Embryonic facial prominence (tissue), 1 donor: ENCODE results near the gene COL7A1.

ENCODE experiments used
- DNase-seq: peaks from one replicate; pipeline ENCODE4 v3.0.0-alpha.2; 2016; ENCODE audit errors: extremely low spot score

The COL7A1 gene

DNA sequence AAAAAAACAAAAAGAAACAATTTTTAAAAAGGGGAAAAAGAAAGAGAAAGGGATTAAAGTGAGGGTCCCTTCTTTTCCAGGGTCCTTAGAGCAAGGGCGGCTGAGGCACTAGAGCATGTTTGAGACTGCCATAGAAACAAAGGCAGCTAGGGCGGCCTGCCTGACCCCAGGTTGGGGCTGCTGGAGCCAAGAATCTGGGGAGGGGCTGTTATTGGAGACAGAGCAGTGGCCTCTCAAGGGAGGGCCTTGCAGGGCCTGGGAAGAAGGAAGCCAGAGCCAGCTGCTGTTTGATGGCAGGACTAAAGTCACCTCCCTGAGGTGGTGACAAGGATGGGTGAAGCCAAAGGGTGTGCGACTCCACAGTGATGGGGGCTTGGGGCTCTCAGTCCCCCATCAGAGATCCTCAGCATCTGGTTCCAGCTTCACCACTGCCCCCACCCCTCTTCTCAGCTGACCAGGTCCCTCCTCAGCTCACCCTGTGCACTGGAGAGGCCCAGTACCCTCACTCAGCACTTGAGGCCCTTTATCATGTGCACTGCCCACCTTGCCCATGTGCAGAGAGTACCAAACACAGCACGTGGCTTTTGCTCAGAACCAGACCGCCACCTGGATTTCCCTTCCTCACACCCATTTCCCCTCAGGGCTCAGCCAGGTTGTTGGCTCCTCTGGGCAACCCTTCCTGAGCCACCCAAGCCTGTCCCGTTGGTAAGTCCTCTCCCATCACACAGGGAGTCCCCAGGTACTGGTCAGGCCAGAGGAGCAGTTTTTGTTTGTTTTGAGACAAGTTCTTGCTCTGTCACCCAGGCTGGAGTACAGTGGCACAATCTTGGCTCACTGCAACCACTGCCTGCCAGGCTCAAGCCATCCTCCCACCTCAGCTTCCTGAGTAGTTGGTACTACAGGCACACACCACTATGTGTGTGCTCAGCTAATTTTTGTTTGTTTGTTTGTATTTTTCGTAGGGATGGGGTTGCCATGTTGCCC is 24.7 kb upstream of the COL7A1 start:
- no peak for DNase-seq

DNA sequence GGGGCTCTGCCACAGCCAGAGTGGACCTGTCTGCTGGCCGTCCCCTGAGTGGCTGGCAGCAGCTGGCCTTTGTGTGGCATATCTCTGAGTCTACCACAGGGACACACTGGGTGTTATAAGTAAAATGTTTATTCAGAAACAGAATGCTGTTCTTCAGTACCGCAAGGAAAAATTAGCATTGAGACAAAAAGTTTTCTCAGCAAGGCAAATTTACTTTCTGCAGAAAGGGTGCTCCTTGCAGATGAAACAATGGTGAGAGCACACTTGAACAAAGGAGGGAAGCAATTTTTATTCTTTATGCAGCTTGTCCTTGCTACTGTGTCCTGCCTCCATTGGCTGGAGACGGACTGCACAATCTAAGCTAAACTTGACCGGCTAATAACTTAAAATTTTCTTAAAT is 22.4 kb upstream of the COL7A1 start:
- DNase-seq = no peak

DNA sequence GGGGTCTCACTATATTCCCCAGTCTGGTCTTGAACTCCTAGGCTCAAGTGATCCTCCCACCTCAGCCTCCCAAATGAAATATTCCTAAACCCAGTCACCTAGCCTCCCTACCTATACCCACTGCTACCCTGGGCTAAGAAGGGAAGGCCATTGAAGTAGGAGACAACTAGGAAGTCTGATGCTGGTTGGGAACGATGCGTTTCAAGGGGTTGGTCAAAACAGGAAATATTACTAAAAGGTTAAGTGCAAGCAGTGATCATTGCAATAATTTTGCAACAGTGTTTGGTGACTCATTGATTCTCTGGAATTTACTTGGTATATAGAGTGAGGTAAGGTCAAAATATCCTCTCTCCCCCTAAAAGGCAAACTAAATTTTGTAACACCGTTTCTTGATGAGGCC is 18.9 kb upstream of the COL7A1 start:
- no peak for DNase-seq

DNA sequence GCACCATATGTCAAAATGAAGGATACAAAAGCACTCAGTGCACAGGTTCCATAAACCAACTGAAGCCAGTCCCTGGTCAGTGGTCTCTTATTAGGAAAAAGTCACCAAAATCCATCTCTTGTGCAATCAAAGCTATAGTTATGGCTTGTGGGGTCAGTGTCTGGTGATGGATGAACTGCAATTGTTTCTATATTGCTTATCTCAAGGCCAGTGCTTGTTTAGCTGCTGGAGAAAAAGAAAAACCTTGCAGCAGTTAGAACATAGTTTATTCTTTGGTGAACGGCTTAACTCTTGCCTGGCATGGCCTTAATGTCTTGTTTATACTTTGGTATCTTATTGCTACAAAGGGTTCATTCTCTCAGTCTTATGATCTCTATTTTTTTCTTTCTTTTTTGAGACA is 17.2 kb upstream of the COL7A1 start:
- DNase-seq = no peak

DNA sequence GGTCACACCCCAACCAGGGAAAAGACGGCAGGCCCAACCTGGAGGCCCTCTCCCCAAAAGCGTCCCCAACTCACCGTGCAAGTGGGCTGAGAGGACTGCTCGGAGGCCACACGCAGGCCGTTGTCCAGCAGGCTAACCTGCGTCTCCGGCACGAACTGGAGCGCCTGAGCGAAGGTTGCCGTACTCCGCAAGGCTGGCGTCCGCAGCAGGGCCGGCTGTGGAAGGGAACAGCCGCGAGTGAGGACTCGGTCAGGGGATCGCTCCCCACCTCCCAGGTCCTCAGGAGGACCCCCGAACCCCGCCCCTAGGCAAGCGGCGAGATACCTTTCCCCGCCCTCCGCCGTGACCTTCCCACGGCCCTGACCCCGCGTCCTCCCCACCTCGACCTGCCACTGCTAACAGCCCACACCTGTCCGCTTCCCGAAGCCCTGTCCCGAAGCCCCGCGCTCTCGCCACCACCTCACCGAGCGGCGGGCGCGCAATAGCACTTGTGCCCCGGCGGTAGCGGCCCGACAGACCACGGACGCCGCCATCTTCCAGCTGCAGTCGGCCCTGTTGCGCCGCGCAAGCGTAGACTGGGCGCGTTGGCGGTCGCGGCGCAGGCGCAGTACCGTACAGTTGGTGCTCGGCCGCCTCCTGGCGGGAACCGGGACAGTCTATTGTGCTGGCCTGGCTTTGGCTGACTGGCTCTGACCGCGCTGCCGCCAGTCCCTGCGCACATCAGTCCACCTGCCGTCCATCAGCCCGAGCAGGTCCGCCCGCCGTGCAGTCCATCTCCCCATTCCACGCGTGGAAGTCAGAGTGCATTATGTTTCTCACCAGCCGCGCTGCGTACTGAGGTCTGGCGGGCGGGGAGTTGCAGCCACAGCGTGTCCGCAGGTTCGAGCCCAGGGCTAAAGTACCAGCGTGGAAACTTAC is 14.2 kb upstream of the COL7A1 start, which contains the start of gene UQCRC1:
Gene UQCRC1, minus strand, starts transcription at position 559 of the 918 bp plus-strand sequence. Its CDS starts 26 bp downstream, at position 533.
- peak; percentile 89 for DNase-seq

DNA sequence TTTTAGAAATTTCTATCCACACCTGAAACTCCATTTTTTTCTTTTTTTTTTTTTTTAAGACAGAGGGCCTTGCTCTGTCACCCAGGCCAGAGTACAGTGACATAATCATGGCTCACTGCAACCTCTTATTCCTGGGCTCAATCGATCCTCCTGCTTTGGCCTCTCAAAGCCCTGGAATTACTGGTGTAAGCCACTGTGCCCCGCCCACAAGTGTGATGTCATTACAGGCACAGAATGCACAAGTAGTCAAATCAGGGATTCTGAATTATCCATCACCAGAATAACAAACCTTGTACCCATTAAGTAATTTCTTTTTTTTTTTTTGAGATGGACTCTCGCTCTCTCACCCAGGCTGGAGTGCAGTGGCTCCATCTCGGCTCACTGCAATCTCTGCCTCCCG is 12.4 kb upstream of the COL7A1 start:
- DNase-seq = no peak

DNA sequence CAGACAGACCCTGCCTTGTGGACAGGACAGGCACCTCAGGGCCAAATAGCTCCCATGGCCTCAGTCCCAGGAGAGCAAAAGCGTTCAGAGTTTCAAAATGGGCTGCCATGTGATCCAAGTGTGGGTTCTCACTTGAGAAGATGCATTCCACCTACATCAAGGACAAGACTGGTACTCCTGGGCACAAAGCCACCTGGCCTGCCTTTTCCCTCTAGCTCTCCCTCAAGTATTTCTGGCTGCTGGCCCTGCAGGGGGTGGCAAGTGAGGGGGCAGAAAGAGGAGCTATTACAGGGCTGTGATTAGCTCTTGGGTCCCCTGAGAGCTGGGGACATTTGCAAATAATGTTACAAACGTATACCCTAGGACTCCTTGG is 6.5 kb upstream of the COL7A1 start:
- no peak for DNase-seq

DNA sequence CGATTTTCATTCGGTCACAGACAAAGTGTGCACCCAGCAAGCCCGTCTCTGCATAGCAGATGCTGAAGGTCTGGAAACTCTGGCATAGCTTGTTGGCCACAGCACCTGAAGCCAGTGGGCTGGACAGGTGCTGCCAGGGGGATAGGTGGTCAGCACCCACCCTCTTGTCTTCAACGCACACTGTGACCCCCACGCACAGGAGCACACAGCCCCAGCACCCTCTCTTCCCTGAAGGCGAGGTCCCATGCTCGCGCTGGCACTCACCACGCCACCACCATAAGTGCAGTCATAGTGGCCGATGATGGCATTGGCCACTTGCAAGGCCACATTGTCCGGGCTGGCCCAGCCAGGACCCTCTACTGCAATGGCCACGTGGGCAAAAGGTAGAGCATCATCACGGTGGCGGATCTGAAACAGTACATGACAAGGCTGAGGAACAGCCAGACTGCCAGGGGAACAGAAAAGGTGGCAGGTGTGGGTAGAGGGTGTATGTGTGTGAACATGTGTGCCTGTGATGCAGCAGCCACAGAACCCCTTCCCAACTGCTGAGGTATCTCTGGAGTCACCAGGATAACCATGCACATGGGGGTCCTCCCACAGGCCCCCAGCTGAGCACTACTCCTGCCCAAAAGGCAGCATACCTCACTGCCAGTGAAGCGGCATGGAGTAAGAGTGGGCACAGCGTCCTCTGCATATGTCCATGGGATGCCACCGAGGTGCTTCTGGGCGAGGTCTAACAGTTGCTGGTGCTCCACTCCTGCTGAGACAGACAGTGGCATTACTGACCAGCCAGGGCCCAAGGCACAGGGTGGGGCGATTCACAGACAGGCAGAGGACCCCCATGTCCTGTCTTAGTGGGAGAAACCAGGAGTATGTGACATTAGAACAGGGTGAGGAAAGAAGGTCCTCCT is 5.8 kb upstream of the COL7A1 start:
- no peak for DNase-seq

DNA sequence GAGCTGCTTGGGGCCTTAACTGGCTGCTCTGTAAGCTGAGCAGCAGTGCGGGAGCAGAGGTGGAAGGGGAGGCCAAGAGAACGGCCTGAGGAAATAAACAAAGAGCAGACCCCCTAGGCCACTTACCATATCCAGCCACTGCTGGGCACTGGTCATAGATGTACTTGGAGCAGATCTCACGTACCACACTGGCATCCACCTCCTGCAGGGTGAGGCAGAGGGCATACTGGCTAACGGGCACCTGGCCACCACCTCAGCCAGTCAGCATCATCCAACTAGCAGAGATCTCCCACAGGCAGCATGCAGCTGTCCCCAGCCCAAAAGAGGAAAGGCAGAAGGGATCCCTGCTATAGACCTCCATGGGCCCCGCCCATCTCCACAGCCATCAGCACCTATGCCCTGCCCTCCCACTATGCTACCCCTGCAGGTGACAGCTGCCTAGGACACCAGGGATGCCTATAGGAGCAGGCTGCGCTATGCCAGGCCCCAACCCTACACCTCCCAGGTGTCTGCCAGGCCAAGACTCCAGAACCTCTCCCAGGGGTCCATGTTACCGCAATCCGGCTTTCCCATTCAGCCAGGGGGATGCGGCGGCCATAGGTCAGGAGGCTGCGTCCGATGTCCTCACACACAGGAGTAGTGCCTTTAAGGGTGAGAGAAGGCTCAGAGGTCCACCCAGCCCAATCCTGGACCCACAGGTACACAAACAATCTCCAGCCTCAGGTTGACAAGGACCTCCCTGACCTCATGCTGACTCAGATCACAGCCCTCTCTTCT is 4.6 kb upstream of the COL7A1 start:
- no peak for DNase-seq

DNA sequence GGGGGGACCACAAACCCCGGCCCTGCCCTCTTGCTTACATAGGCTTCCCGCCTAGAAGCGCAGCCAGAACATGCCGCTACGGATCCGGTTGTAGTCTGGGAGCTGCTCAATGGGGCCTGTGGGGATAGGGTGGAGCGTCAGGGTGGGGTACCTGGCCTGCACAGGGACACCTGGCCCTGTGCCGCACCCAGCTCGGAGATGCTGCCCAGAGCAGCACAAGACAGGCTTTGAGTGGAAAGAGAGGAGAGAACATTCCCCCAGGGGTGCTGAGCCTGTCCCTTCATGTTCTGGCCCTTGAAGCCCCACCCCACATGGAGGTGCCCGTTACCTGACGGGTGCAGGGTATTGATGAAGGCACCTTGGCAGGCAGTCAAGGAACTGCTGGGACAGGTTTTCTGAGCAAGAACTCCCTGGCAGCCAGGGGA is 4.0 kb upstream of the COL7A1 start:
- DNase-seq = peak; percentile 14

DNA sequence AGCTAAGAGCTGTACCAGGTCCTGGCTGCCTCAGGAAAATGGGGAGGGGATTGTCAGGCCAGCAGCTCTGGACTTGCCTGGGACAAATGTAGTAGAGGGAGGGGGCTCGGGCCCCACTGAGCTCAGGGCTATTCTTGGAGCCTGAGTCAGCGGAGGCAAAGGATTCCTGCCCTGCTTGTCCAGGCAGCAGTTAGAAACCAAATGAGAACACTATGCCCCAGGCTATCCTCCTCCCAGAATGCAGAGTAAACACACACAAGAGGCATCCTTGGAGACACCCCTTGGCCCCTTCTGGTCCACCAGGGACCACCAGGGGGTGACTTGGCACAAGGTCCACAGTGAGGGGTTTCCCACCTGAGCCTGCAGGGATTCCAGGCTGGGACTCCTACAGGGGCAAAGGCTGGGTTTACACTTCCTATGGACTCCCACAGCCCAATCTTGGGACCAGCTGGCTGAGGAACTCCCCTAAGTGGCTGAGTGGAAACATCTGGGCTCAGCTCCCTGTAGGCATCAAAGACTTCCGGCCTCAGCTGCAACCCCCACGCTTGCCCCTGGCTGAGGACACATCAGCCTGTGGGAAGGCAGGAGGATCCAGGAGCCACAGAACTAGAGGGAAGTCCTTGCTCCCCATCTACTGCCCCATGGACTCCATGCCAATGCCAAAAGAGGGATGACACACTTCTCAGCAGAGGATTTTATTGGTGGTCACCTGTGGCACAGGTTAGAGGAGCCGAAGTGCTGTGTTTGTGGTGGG is 3.4 kb upstream of the COL7A1 start:
- DNase-seq = peak; percentile 9

DNA sequence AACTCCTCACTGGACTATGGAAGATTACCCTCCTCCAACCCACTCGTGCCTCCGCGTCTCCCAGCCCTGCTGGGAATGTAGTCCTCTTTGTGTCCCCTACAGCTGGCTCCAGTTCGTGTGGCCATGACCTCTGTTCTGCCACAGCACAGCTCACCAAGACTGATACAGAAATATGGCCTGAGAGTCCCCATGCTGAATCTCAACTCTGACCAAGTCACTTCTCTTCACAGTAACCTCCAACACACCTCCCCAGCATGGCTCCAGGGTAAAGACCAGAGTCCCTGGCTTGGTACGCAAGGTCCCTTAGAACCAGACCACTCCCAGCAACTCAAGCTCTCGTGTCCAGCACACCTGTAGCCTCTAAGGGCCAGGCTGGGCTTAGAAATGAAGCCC is 2.3 kb upstream of the COL7A1 start:
- no peak for DNase-seq

DNA sequence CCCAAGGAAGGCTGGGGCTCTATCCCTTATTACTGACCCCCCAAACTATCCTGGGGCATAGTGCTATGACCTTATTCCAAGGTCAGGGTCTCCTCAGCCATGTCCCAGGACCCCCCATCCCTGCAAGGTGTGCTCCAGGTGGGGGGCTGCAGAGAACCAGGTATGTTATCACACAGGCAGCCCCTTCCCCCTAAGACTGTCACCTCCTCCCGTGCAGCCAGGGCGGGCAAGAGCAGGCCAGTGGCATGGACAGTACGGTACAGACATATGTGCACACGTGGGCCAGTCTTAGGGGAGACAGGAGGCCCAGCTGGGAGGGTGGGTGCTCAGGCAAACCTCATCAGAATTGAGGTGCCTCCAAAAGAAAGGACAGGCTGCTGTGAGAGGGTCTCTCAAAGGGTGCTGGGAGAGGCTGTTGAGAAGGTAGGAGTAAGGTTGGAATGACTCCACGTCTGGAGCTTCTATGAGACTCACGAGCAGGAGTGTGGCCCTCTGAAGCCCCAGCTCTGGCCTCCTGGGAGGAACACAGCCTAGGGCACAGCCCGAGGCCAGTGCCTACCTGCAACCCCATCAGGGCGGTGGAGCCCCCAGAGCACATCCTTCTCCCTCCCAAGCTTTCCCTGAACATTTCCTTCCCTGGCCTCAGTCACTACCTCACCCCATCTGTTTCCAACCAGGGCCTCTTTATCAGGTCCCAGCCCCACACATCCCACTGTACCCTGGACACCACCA is 1.7 kb upstream of the COL7A1 start:
- DNase-seq = no peak

DNA sequence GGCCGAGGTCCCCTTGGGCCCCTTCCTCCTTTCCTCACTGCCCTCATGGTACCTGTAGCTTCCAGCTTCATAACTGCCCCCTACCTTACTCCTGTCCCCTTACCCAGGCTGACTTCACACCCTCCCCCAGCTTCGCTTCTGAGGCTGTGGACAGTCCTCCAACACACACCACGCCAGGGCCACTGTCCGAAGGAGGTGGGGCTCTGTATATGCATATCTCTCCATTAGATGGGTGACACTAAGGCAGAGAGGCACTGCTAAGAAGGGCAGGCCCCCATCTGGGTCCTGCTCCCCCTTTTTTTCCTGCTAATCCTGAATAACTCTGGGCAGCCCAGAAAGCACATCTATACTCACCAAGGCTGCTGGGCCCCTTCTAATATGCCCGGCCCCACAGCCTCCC is 1.0 kb upstream of the COL7A1 start:
- DNase-seq = no peak

DNA sequence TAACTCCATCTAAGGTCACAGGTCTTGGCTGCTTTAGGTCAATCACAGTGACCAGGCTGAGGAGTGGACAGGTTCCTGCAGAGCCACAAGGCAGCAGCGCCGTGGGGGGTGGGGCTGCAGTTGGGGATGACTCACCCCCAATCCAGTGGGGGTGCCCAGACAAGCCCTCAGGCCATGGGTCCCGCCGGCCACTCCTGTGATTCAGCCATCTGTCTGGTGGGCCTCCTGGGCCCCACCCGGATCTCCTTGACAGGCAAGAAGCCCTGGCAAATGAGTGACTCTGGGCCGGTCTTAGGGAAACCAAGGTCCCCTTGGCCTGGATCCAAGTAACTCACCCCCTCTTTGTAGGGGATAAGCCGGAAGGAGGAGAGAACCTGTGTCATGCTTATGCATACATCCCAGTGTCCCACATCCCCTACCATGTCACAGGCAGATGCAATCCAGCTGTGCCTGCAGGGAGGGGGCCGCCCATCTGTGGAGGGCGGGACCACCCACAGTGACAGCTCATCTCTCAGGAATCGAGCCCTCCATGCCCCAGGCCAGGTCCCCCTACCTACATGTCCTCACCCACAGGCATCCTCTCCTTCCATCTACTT is 495 bp upstream of the COL7A1 start:
- peak; percentile 32 for DNase-seq

DNA sequence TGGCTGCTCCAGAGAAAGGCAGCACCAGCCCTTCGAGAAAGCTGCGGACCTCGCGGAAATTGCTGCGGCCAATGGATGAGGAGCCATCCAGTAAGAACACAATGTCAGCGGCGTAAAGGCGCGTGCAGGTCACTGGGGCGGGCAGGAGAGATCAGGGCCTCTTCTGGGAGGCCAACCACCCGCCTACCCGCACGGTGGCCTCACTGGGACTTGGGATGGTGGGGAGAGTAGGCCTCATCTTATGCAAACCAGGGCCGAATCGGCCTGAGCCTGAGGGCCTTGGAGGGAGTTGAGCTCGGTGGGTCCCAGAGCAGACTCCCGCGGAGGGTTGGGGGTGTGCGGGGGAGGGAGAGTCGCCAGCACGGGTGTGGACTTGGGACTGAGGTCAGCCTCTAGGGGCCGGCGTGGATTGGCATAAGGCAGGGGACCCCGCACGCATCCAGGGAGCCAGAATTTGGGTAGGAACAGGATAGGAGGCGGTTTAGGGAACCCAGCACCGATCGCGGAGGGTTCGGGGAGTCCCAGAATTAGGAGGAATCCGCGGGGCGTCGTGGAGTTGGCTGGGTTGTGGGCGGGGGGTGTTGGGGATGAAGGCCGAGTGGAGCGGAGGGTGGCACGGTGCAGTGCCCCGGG is 596 bp downstream of the COL7A1 start:
- no peak for DNase-seq

DNA sequence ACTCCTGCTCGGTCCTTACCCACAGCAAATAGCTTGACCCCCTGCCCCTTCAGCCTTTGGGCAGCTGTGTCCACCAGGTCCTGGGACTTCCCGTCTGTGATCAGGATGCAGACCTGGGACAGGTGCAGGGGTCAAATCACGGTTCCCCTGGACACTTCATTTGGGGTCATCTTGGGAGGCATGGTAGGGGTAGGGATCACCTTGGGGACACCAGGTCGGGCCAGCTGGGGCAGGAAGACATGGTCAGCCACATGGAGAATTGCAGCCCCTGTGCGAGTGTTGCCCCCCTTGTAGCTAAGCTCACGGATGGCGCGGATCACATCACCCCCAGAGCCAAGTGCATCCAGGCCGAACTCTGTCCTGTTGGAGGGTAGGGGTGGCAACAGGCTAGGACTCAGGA is 1.8 kb downstream of the COL7A1 start:
- DNase-seq = no peak

DNA sequence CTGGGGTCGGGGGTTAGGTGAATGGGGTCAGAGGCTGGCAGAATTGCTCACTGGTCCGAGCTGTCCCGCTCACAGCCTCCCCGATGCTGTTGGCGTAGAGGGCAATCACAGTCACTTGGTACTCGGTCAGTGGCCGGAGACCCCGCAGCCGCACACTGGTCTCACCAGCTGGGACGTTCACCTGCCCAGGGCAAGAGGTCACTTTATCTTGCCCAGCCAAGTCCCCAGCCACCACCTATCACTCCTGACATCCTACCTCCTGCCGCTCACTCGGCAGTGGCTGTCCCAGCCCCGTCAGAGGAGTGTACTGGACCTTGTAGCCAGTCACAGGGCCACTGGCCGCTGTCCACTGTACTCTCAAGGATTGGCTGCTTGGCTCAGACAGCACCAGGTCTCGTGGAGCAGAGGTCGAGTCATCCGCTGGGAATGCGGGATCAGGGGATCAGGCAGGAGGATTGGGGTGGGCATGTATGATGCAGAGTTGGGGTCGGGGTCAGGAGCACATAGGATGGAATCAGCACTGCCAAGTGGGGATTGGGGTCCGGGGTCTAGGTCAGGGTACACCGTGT is 2.5 kb downstream of the COL7A1 start:
- no peak for DNase-seq
